ENCODE results near the gene OR51V1.
"Not testable (repeated sequence)": the region's sequence is repeated elsewhere in the genome, so short reads cannot be mapped to it uniquely, and the experiment has no call there.

OR51V1 gene, protein sequence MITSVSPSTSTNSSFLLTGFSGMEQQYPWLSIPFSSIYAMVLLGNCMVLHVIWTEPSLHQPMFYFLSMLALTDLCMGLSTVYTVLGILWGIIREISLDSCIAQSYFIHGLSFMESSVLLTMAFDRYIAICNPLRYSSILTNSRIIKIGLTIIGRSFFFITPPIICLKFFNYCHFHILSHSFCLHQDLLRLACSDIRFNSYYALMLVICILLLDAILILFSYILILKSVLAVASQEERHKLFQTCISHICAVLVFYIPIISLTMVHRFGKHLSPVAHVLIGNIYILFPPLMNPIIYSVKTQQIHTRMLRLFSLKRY

GRCh38 chr11:5200582-5200981, at the start of gene OR51V1:
Gene OR51V1, minus strand, starts transcription at chr11:5200682. Its CDS starts 0 bp downstream, at chr11:5200682.
- no peak for ATAC-seq

GRCh38 chr11:5249807-5250396, 49.4 kb upstream of the OR51V1 start, which contains the start of gene HBG1:
Gene HBG1, minus strand, starts transcription at chr11:5249857. Its CDS starts 53 bp downstream, at chr11:5249804.
- ATAC-seq, DNase-seq: not testable (repeated sequence)

More at GRCh38 chr11:5200582-5200981, at the start of gene OR51V1:
- no peak for DNase-seq

GRCh38 chr11:5248498-5248897, 48.0 kb upstream of the OR51V1 start:
- not testable (repeated sequence) for DNase-seq, ATAC-seq

GRCh38 chr11:5247472-5248192, 47.1 kb upstream of the OR51V1 start:
- ATAC-seq, result no peak

GRCh38 chr11:5246772-5247471, 46.4 kb upstream of the OR51V1 start:
- DNase-seq (no peak), ATAC-seq (no peak)

More at GRCh38 chr11:5247472-5248192, 47.1 kb upstream of the OR51V1 start:
- DNase-seq, result no peak

DNA sequence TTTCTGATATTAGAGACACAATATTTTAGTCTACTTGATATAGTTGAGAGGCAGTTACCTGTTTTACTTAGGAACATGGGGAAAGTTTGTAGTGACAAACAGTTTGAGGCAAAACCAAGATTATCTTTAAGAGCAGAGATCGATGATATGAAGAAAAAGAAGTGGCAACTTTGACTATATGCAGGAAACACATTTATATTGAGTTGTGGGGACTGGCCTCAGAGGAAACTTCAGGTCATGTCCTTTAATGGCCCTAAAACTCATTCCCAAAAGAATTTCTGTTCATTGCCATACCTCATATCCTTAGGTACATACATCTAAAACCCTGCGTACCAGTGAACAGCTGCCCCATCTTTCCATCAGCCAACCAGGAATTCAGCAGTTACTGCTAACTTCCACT, 44.7 kb upstream of the OR51V1 start:
- ATAC-seq (no peak), DNase-seq (no peak)

- DNase-seq, result no peak
Observed at GRCh38 chr11:5243816-5244180, 43.3 kb upstream of the OR51V1 start.

GRCh38 chr11:5242933-5243815, 42.7 kb upstream of the OR51V1 start:
- ATAC-seq (no peak), DNase-seq (no peak)

More at GRCh38 chr11:5243816-5244180, 43.3 kb upstream of the OR51V1 start:
- ATAC-seq, result no peak

DNA sequence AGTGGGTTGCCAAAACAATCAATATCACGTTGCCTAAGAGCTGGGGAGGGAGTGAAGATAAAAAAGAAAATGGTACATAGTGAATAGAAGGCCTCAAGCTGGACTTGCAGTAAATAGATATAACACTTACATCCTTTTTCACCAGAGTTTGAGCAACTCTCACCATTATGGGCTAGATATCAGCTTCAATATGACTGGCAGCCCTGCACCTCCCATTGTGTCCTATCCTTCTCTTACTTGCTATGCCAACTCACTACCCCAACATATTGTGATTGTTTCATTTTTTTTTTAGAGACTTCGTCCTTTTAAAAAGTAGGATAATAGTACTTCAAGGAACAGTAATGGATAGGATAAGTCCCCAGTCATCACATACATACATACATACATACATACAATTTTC, 41.7 kb upstream of the OR51V1 start:
- no peak for DNase-seq
- no peak for ATAC-seq

DNA sequence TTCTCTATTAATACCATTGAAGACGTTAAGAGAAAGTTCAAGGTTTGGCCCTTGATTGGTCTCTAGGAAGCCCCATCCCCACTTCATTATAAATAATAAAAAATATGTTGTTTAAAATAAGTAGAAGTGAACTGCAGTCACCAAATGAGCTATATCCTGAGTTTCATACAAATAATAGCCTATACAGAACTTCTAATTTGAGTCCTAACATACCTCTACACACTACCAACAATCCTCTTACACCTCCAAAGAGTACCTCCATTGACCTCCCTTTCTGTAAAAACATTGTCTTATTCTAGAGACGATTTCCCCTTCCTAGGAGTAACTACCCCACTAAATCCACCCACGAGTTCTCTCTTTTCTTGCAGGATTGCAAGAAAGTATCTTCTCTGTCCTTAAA, 41.0 kb upstream of the OR51V1 start:
- DNase-seq (no peak), ATAC-seq (no peak)

GRCh38 chr11:5240458-5240857, 40.0 kb upstream of the OR51V1 start:
- DNase-seq, result no peak
- no peak for ATAC-seq

DNA sequence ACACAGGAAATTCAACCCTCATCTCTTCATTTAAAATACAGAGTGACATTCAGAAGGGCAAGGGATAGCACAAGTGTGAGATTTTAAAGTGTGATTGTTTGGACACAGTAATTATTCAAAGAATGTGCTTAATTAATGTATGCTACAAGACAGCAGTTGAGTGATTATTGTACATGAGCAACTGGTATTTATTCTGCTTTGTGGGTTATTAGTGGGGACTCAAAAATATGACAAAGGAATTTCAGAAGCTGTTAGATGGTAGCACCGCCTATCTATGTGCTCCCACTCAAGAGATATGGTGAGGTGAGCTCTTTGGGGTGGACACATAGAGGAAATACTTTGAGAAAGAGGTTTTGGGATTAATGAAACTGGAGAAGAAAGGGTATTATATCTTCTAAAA, 39.6 kb upstream of the OR51V1 start:
- ATAC-seq (no peak), DNase-seq (no peak)

- DNase-seq (no peak), ATAC-seq (no peak)
Observed at GRCh38 chr11:5239046-5239445, 38.6 kb upstream of the OR51V1 start.

- ATAC-seq (no peak), DNase-seq (no peak)
Observed at GRCh38 chr11:5238486-5238885, 38.0 kb upstream of the OR51V1 start.

- ATAC-seq (no peak), DNase-seq (no peak)
Observed at GRCh38 chr11:5237420-5237819, 36.9 kb upstream of the OR51V1 start.

DNA sequence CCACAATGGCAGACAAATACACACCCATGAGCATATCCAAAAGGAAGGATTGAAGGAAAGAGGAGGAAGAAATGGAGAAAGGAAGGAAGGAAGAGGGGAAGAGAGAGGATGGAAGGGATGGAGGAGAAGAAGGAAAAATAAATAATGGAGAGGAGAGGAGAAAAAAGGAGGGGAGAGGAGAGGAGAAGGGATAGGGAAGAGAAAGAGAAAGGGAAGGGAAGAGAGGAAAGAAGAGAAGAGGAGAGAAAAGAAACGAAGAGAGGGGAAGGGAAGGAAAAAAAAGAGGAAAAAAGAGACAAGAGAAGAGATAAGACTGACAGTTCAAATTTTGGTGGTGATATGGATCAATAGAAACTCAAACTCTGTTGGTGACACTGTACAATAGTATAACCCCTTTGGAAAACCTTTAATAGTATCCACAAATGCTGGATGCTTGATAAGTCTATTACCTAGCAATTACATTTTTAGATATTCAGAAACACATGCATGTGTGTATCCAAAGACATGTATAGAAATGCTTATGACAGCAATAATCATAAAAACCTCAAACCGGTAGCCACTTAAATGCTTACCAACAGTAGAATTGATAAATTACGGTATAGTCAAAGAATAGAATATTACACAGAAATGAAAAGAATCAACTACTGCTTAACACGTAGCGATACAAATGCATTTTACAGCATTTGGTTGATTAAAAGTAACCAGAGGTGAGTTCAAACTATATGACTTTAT, 35.0 kb upstream of the OR51V1 start:
- DNase-seq (no peak), ATAC-seq (no peak)

GRCh38 chr11:5234381-5234834, 33.9 kb upstream of the OR51V1 start, which contains the start of gene HBD:
Gene HBD, minus strand, starts transcription at chr11:5234483. Its CDS starts 50 bp downstream, at chr11:5234433.
- no peak for ATAC-seq
- no peak for DNase-seq

- no peak for ATAC-seq
- no peak for DNase-seq
Observed at GRCh38 chr11:5233307-5233706, 32.8 kb upstream of the OR51V1 start.

DNA sequence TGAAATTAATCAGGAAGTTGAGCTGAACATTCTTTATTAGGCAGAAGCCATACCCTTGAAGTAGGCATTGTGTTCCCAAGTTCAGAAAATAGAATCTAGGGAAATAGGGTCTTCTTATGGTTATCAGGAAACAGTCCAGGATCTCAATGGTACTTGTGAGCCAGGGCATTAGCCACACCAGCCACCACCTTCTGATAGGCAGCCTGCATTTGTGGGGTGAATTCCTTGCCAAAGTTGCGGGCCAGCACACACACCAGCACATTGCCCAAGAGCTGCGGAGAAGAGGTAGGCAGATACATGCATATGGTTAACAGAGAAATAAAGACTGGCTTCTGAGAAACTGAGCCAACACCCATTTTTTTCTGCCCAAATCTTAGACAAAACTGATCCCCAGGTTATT, 32.3 kb upstream of the OR51V1 start:
- ATAC-seq (no peak), DNase-seq (no peak)

DNA sequence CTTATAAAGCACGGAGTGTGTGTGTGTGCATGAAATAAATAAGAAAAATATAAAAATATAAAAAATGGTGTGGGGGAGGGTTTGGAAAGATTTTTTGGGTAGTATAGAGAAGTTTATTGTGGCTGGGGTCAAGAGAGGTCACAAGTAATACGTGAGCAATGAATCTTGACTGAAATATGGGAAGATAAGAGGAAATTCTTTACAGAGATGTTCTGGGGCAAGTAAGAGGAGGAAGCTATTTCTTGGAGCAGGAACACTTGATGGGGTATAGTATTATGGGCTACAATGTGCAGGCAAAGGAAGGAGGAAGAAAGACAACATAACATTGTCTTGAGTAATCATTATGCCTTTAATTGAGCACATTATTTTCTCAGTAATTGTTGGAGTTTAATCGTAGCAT, 31.7 kb upstream of the OR51V1 start:
- ATAC-seq (no peak), DNase-seq (no peak)

DNA sequence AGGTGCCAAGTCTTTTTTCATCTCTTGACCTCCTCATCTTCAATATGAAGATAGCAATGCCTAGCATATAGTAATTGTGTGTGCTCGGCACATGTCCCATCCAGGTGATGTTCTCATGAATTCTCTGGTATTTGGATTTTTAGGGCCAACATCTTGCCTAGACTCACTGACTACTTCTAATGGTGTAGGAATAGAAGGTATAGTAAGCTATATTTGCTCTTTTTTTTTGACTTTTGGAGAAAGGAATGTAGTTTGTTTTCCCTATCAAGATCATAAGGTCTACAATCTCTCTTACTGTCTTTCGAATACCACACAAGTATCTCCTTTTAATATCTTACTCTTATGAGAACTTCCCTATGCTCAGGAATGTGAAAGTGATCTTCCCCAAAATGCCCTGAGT, 30.6 kb upstream of the OR51V1 start:
- DNase-seq (no peak), ATAC-seq (no peak)
